Measurements from ENCODE around the gene FLYWCH2. TPM values are rescaled to one million over a fixed set of nuclear protein-coding genes. Genes with fewer than 3 reads are reported as not detected.
"Not testable (repeated sequence)": the region's sequence is repeated elsewhere in the genome, so short reads cannot be mapped to it uniquely, and the experiment has no call there.

FLYWCH2 gene
- total RNA-seq, 2 experiments from 2014 or later: 7.8 to 8.1 TPM

DNA sequence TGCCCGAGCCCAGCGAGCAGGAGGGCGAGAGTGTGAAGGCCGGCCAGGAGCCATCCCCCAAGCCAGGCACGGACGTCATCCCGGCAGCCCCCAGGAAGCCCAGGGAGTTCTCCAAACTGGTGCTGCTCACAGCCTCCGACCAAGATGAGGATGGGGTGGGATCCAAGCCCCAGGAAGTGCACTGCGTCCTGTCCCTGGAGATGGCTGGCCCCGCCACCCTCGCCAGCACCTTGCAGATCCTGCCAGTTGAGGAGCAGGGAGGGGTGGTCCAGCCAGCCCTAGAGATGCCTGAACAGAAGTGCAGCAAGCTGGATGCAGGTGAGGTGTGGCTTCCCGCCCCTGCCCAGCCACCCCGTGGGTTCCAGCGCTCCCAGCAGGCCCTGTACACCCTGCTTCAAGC, 46.7 kb downstream of the FLYWCH2 start:
- CTCF ChIA-PET: interaction anchor here (0.6 kb wide), 1 partner anchor 53 kb away, joined by 3 read pairs; no protein-coding TSS in a partner anchor
- intact Hi-C loops (cut with DNase I, micrococcal nuclease): no loop called here
- Histone ChIP-seq H3K4me1 (ENCODE audit: insufficient read depth, low read length) (peaks cover 12% of the 10 kb centered on the region), H3K36me3 (ENCODE audit: insufficient read depth, low read length) (peaks cover 42% of the 10 kb centered on the region), H3K9me3 (ENCODE audit: control insufficient read depth in 1 of 2, insufficient read depth in 1 of 2, low read length in 2 of 2) (no peaks in the 10 kb centered on the region), H3K27ac (ENCODE audit: low read depth in 1 of 2, low read length in 2 of 2) (no peak overlapping the region), H3K27me3 (ENCODE audit: control insufficient read depth in 1 of 2, insufficient read depth in 2 of 2, low read length in 2 of 2) (no peaks in the 10 kb centered on the region), H3K4me3 (ENCODE audit: low read length) (no peak overlapping the region)
- Mint-ChIP-seq H3K27me3 (no peaks in the 10 kb centered on the region), H3K9me3 (no peaks in the 10 kb centered on the region), H3K27ac (no peak overlapping the region), H3K4me3 (no peak overlapping the region), H3K4me1 (ENCODE audit: low read depth) (peaks cover 13% of the 10 kb centered on the region), H3K36me3 (ENCODE audit: low read depth) (peaks cover 25% of the 10 kb centered on the region)
- POLR2A ChIA-PET: interaction anchor here (0.5 kb wide), 1 partner anchor 1637 kb away, joined by 3 read pairs; no protein-coding TSS in a partner anchor
- no peak for DNase-seq
- TF ChIP-seq, protein P1, sequence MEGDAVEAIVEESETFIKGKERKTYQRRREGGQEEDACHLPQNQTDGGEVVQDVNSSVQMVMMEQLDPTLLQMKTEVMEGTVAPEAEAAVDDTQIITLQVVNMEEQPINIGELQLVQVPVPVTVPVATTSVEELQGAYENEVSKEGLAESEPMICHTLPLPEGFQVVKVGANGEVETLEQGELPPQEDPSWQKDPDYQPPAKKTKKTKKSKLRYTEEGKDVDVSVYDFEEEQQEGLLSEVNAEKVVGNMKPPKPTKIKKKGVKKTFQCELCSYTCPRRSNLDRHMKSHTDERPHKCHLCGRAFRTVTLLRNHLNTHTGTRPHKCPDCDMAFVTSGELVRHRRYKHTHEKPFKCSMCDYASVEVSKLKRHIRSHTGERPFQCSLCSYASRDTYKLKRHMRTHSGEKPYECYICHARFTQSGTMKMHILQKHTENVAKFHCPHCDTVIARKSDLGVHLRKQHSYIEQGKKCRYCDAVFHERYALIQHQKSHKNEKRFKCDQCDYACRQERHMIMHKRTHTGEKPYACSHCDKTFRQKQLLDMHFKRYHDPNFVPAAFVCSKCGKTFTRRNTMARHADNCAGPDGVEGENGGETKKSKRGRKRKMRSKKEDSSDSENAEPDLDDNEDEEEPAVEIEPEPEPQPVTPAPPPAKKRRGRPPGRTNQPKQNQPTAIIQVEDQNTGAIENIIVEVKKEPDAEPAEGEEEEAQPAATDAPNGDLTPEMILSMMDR (IDR thresholded peaks at IDR 0.05): no peak
- no peak for ATAC-seq (ENCODE audit: poor library complexity)

DNA sequence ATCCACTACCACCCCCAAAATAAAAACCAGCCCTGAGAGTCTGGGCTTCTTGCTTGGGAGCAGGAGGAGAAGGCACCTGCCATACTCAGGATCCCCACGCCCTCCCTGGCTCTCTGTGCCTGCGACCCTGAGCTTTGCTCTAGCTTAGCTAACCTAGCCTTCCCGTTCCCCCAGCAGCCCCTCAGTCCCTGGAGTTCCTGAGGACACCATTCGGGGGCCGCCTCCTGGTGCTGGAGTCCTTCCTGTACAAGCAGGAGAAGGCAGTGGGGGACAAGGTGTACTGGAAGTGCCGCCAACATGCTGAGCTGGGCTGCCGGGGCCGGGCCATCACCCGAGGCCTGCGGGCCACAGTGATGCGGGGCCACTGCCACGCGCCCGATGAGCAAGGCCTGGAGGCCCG, 47.2 kb downstream of the FLYWCH2 start:
- Mint-ChIP-seq H3K36me3 (ENCODE audit: low read depth) (peaks cover 27% of the 10 kb centered on the region), H3K4me1 (ENCODE audit: low read depth) (peaks cover 13% of the 10 kb centered on the region), H3K9me3 (no peaks in the 10 kb centered on the region), H3K27ac (no peak overlapping the region), H3K27me3 (no peaks in the 10 kb centered on the region), H3K4me3 (no peak overlapping the region)
- Histone ChIP-seq H3K9me3 (ENCODE audit: control insufficient read depth in 1 of 2, insufficient read depth in 1 of 2, low read length in 2 of 2) (no peaks in the 10 kb centered on the region), H3K27me3 (ENCODE audit: control insufficient read depth in 1 of 2, insufficient read depth in 2 of 2, low read length in 2 of 2) (no peaks in the 10 kb centered on the region), H3K4me3 (ENCODE audit: low read length) (no peak overlapping the region), H3K27ac (ENCODE audit: low read depth in 1 of 2, low read length in 2 of 2) (no peak overlapping the region), H3K36me3 (ENCODE audit: insufficient read depth, low read length) (peaks cover 42% of the 10 kb centered on the region), H3K4me1 (ENCODE audit: insufficient read depth, low read length) (peaks cover 12% of the 10 kb centered on the region)
- intact Hi-C loops (cut with DNase I, micrococcal nuclease): no loop called here
- POLR2A ChIA-PET: interaction anchor here (0.5 kb wide), 1 partner anchor 1637 kb away, joined by 3 read pairs; no protein-coding TSS in a partner anchor
- TF ChIP-seq, protein P1 (IDR thresholded peaks at IDR 0.05): no peak
- DNase-seq (no peak), ATAC-seq (ENCODE audit: poor library complexity) (no peak)
- CTCF ChIA-PET: interaction anchor here (0.6 kb wide), 1 partner anchor 54 kb away, joined by 3 read pairs; no protein-coding TSS in a partner anchor

GRCh38 chr16:2931231-2931914, 48.4 kb downstream of the FLYWCH2 start:
- H3K4me3 Mint-ChIP-seq; CTCF ChIA-PET; H3K27me3 Mint-ChIP-seq; ATAC-seq (ENCODE audit: poor library complexity); H3K27me3 ChIP-seq (ENCODE audit: control insufficient read depth in 1 of 2, insufficient read depth in 2 of 2, low read length in 2 of 2); H3K27ac Mint-ChIP-seq; intact Hi-C loops (cut with DNase I, micrococcal nuclease); POLR2A ChIA-PET; H3K9me3 ChIP-seq (ENCODE audit: control insufficient read depth in 1 of 2, insufficient read depth in 1 of 2, low read length in 2 of 2); DNase-seq; H3K9me3 Mint-ChIP-seq; H3K27ac ChIP-seq (ENCODE audit: low read depth in 1 of 2, low read length in 2 of 2); H3K4me3 ChIP-seq (ENCODE audit: low read length): not testable (repeated sequence)
- Mint-ChIP-seq H3K36me3 (ENCODE audit: low read depth) (peaks cover 37% of the 10 kb centered on the region), H3K4me1 (ENCODE audit: low read depth) (peaks cover 13% of the 10 kb centered on the region)
- peaks cover 12% of the 10 kb centered on the region for H3K4me1 ChIP-seq (ENCODE audit: insufficient read depth, low read length)
- H3K36me3 ChIP-seq (ENCODE audit: insufficient read depth, low read length): peaks cover 50% of the 10 kb centered on the region

Measured in CD4-positive, alpha-beta T cell (primary cell).